IMR-90 (cell line): ENCODE measurements around the gene ANKRD9. TPM values are rescaled to one million over a fixed set of nuclear protein-coding genes. Genes with fewer than 3 reads are reported as not detected.
A peak's percentile ranks its signal among the peaks of the same experiment; 100 is the strongest.

Experiments
- ATAC-seq: fragments of 200-7000 bp; cut with Tn5 transposase; 2 replicates; pipeline ENCODE4 v1.9.1; 2020; ENCODE audit warnings: low read depth, mild to moderate bottlenecking, moderate library complexity
- BruUV-seq: library from RNA; stranded (reverse); fragments of 400-500 nt; replicated peaks from 2 replicates; lab custom pipeline; 2021; lab: Mats Ljungman, UMichigan
- CTCF ChIA-PET: fragments of 300-600 bp; formaldehyde crosslinking; extraction: SDS; loops from one replicate; lab custom pipeline; 2021; ENCODE audit warnings: antibody characterized with exemption; lab: Yijun Ruan, JAX
- POLR2A ChIA-PET: fragments of 300-600 bp; sonication (Branson Sonifier 250); formaldehyde crosslinking; loops from one replicate; lab custom pipeline; 2022; ENCODE audit warnings: antibody characterized with exemption; ENCODE audit not compliant: unreplicated experiment; lab: Charles Lee
- DNase-seq: peaks from one replicate; pipeline ENCODE4 v3.0.0; 2013
- H2AFZ ChIP-seq: replicated peaks from 2 replicates; pipeline ENCODE3; 2013; ENCODE audit warnings: low read length, mild to moderate bottlenecking; ENCODE audit not compliant: poor library complexity
- H2AK5ac ChIP-seq: 2 replicates; pipeline ENCODE4 v1.6.1; 2013; ENCODE audit warnings: low read depth, low read length, inconsistent platforms
- H2AK9ac ChIP-seq: replicated peaks from 2 replicates; pipeline ENCODE3; 2013; ENCODE audit warnings: mild to moderate bottlenecking, low read depth, low read length, moderate library complexity; ENCODE audit not compliant: poor library complexity
- H2BK120ac ChIP-seq: 2 replicates; pipeline ENCODE4 v1.6.1; 2013; ENCODE audit warnings: low read depth, low read length, inconsistent platforms
- H2BK15ac ChIP-seq: 3 replicates; pipeline ENCODE4 v1.6.1; 2013; ENCODE audit warnings: low read depth, low read length, inconsistent platforms
- H2BK20ac ChIP-seq: 2 replicates; pipeline ENCODE4 v1.6.1; 2013; ENCODE audit warnings: low read depth, mild to moderate bottlenecking, inconsistent platforms, low read length, moderate library complexity
- H2BK5ac ChIP-seq: 2 replicates; pipeline ENCODE4 v1.6.1; 2013; ENCODE audit warnings: mild to moderate bottlenecking, low read depth, low read length, inconsistent platforms; ENCODE audit not compliant: poor library complexity, severe bottlenecking
- H3K14ac ChIP-seq: replicated peaks from 2 replicates; pipeline ENCODE4 v1.6.1; 2013; ENCODE audit warnings: low read depth, low read length, inconsistent platforms
- H3K18ac ChIP-seq: 2 replicates; pipeline ENCODE4 v1.6.1; 2013; ENCODE audit warnings: low read depth, low read length, control low read depth
- H3K23ac ChIP-seq: 2 replicates; pipeline ENCODE4 v1.6.1; 2013; ENCODE audit warnings: low read depth, low read length, inconsistent platforms
- H3K27ac ChIP-seq: 2 replicates; pipeline ENCODE4 v1.5.1; 2013; ENCODE audit warnings: mild to moderate bottlenecking, control low read depth, low read length; ENCODE audit not compliant: insufficient read depth
- H3K27me3 ChIP-seq: 2 replicates; pipeline ENCODE4 v1.6.1; 2013; ENCODE audit warnings: low read length; ENCODE audit not compliant: control insufficient read depth, insufficient read depth
- H3K36me3 ChIP-seq: 2 replicates; pipeline ENCODE4 v1.6.1; 2013; ENCODE audit warnings: low read length, mixed read lengths; ENCODE audit not compliant: control insufficient read depth, insufficient read depth
- H3K4ac ChIP-seq: 2 replicates; pipeline ENCODE4 v1.6.1; 2013; ENCODE audit warnings: low read depth, low read length, inconsistent platforms
- H3K4me1 ChIP-seq: 2 replicates; pipeline ENCODE4 v1.6.1; 2013; ENCODE audit warnings: low read length, mixed read lengths; ENCODE audit not compliant: control insufficient read depth, insufficient read depth
- H3K4me2 ChIP-seq: 2 replicates; pipeline ENCODE4 v1.6.1; 2013; ENCODE audit warnings: low read depth, mild to moderate bottlenecking, control low read depth, low read length, moderate library complexity
- H3K4me3 ChIP-seq: 2 replicates; pipeline ENCODE4 v1.5.1; 2013; ENCODE audit warnings: low read depth, mild to moderate bottlenecking, control low read depth, low read length, moderate library complexity; ENCODE audit not compliant: insufficient read depth
- H3K56ac ChIP-seq: 2 replicates; pipeline ENCODE4 v1.6.1; 2013; ENCODE audit warnings: low read length, inconsistent platforms; ENCODE audit not compliant: insufficient read depth; ENCODE audit errors: extremely low read depth
- H3K79me1 ChIP-seq, 2 experiments: 2 replicates each; pipeline ENCODE4 v1.6.1; 2013; ENCODE audit warnings: low read length in 2 of 2, inconsistent platforms in 1 of 2, low read depth in 1 of 2
- H3K9ac ChIP-seq: 2 replicates; pipeline ENCODE4 v1.6.1; 2013; ENCODE audit warnings: low read depth, low read length, control low read depth
- H3K9me1 ChIP-seq: 2 replicates; pipeline ENCODE4 v1.6.1; 2013; ENCODE audit warnings: low read length, inconsistent platforms; ENCODE audit not compliant: insufficient read depth
- H3K9me3 ChIP-seq: 2 replicates; pipeline ENCODE4 v1.6.1; 2013; ENCODE audit warnings: low read length; ENCODE audit not compliant: control insufficient read depth, insufficient read depth
- H4K20me1 ChIP-seq: 2 replicates; pipeline ENCODE4 v1.6.1; 2013; ENCODE audit warnings: low read length, inconsistent platforms; ENCODE audit not compliant: insufficient read depth
- H4K5ac ChIP-seq: 2 replicates; pipeline ENCODE4 v1.6.1; 2013; ENCODE audit warnings: mild to moderate bottlenecking, low read depth, low read length, control low read depth
- H4K8ac ChIP-seq, 2 experiments: 2 replicates each; pipeline ENCODE4 v1.6.1; 2013; ENCODE audit warnings: low read depth in 2 of 2, low read length in 2 of 2, control low read depth in 1 of 2, inconsistent platforms in 1 of 2
- H4K91ac ChIP-seq: 2 replicates; pipeline ENCODE4 v1.6.1; 2013; ENCODE audit warnings: low read depth, low read length, inconsistent platforms; ENCODE audit not compliant: insufficient read depth
- BHLHE40 ChIP-seq: fragments of 150-350 bp; IDR thresholded peaks from 2 replicates; pipeline ENCODE4 v1.6.1; 2016; ENCODE audit warnings: mild to moderate bottlenecking, low read depth, low read length
- USF2 ChIP-seq: fragments of 150-350 bp; IDR thresholded peaks from 2 replicates; pipeline ENCODE4 v1.6.1; 2017; ENCODE audit warnings: mild to moderate bottlenecking, antibody characterized with exemption, low read length, low read depth
- WGBS, 2 experiments: methylation state at CpG; one replicate each; pipeline versions ENCODE4 v1.1.5 to v1.1.7; 2013; ENCODE audit warnings: missing lambda C conversion rate in 2 of 2; ENCODE audit not compliant: insufficient read length in 1 of 2; ENCODE audit errors: extremely low coverage in 2 of 2; 5-methylcytosine and 5-hydroxymethylcytosine counted together
- dilution Hi-C: fragments of 300-500 bp; cut with HindIII; formaldehyde crosslinking; loops from one replicate; pipeline ENCODE4 v1.14.3; 2018; ENCODE audit warnings: low sequenced_read_pairs; ENCODE audit not compliant: unreplicated experiment
- in situ Hi-C: fragments of 300-500 bp; cut with MboI; formaldehyde crosslinking; loops from 3 replicates; pipeline ENCODE4 v1.14.3; 2019; ENCODE audit warnings: low sequenced_read_pairs, inconsistent platforms, mixed read lengths
- intact Hi-C: fragments of 100-400 bp; cut with micrococcal nuclease; formaldehyde crosslinking; loops from 2 replicates; pipeline ENCODE4 v1.10.0; 2022
- polyA plus RNA-seq, 3 experiments: library from polyadenylated mRNA; depleted of rRNA; stranded (reverse); fragments of >200 nt; gene quantifications; 2 replicates each; pipeline ENCODE4 v1.2.3, GENCODE V29; 2012; ENCODE audit warnings: low replicate concordance in 1 of 3
- total RNA-seq: library from RNA; depleted of rRNA; stranded (reverse); fragments of >200 nt; gene quantifications from 2 replicates; pipeline ENCODE4 v1.2.3, GENCODE V29; 2012

ANKRD9 gene
- total and polyA plus RNA-seq, 2 of the 4 experiments (the other 2 are of a cell fraction), result 3.9 to 15.7 TPM

- no peak overlapping the region for H3K4ac ChIP-seq
- peaks cover 18% of the 10 kb centered on the region for H3K27me3 ChIP-seq
- no peaks in the 10 kb centered on the region for H3K36me3 ChIP-seq
- no peak overlapping the region for H2BK15ac ChIP-seq
- dilution Hi-C loops (no loop called here), intact Hi-C loops (no loop called here), in situ Hi-C loops (no loop called here)
- BruUV-seq, result no TSS peak
- no peak overlapping the region for H3K9ac ChIP-seq
- ATAC-seq (no peak), DNase-seq (no peak)
- H4K20me1 ChIP-seq, result no peaks in the 10 kb centered on the region
- 0 out of 2 replicates have a peak, but pooled peaks cover 2% of the 10 kb centered on the region for H3K9me3 ChIP-seq
- H2AFZ ChIP-seq, result no peak overlapping the region
- ChIA-PET POLR2A (no interaction called here), CTCF (no interaction called here)
- H3K4me2 ChIP-seq, result no peak overlapping the region
- H3K79me1 ChIP-seq, result no peaks in the 10 kb centered on the region
- H3K18ac ChIP-seq, result no peak overlapping the region
- no peak overlapping the region for H2BK120ac ChIP-seq
- H3K56ac ChIP-seq, result no peak overlapping the region
- H4K8ac ChIP-seq, result no peak overlapping the region
- H2BK20ac ChIP-seq, result no peak overlapping the region
- H2BK5ac ChIP-seq, result no peak overlapping the region
- no peak overlapping the region for H4K91ac ChIP-seq
- no peak overlapping the region for H3K27ac ChIP-seq
- H3K9me1 ChIP-seq, result no peaks in the 10 kb centered on the region; the same call in 1 of the 2 replicates
- 23% methylated on average over 13 of the region's 43 CpGs; no CpG with 5 or more reads in 1 of the 2 experiments for WGBS, 2 experiments
- no peak overlapping the region for H3K14ac ChIP-seq
- peak overlapping the region; percentile 72 for H2AK9ac ChIP-seq
- H2AK5ac ChIP-seq, result no peak overlapping the region
- no peak overlapping the region for H4K5ac ChIP-seq
- H3K23ac ChIP-seq, result no peak overlapping the region
- TF ChIP-seq USF2, result no peak
- no peak for TF ChIP-seq BHLHE40
- peaks cover 10% of the 10 kb centered on the region; the same call in 1 of the 2 replicates for H3K4me1 ChIP-seq
- no peak overlapping the region for H3K4me3 ChIP-seq
These were observed 34.6 kb upstream of the ANKRD9 start for GRCh38 chr14:102544046-102544746.
